Lower lobe of right lung (tissue), 2 donors: ENCODE measurements around the gene FNIP2. TPM values are rescaled to one million over a fixed set of nuclear protein-coding genes. Genes with fewer than 3 reads are reported as not detected.

ENCODE experiments used
- ATAC-seq, 2 donors: fragments of 200-7000 bp; cut with Tn5 transposase; one replicate each; pipeline ENCODE4 v1.9.1; 2020 to 2022; ENCODE audit warnings: mild to moderate bottlenecking in 2 of 2, moderate library complexity in 2 of 2
- DNase-seq: peaks from one replicate; pipeline ENCODE4 v3.0.0-alpha.2; 2020
- H3K27ac ChIP-seq: fragments of 200-600 bp; one replicate; pipeline ENCODE4 v1.8.0; 2022
- H3K27me3 ChIP-seq: fragments of 200-600 bp; one replicate; pipeline ENCODE4 v1.8.0; 2022; ENCODE audit warnings: low read depth
- H3K36me3 ChIP-seq: fragments of 200-600 bp; one replicate; pipeline ENCODE4 v1.8.0; 2022; ENCODE audit warnings: mild to moderate bottlenecking
- H3K4me1 ChIP-seq: fragments of 200-600 bp; one replicate; pipeline ENCODE4 v1.8.0; 2022
- H3K4me3 ChIP-seq: fragments of 200-600 bp; one replicate; pipeline ENCODE4 v1.8.0; 2022; ENCODE audit warnings: mild to moderate bottlenecking
- H3K9me3 ChIP-seq: fragments of 200-600 bp; one replicate; pipeline ENCODE4 v1.8.0; 2022
- intact Hi-C: fragments of 100-400 bp; cut with DNase I; formaldehyde crosslinking; loops from one replicate; pipeline ENCODE4 v1.11.0; 2022
- total RNA-seq: library from RNA; stranded (reverse); fragmentation: NEBNext Ultra II Directional; extraction: Animal tissue kit (Norgen Biotek cat#: 25700); gene quantifications from one replicate; pipeline ENCODE4 v1.2.1, GENCODE V29; 2021
- TF ChIP-seq, protein P1 (sequence below): fragments of 200-600 bp; IDR thresholded peaks from one replicate; pipeline ENCODE4 v1.8.0; 2022; ENCODE audit warnings: antibody characterized with exemption, mild to moderate bottlenecking
- donor health status: DM: no; HTN: yes; CAD: no; lungs with severe emphysema.

FNIP2 gene
- total RNA-seq, 1 donor from 2014 or later = 90.7 TPM

DNA sequence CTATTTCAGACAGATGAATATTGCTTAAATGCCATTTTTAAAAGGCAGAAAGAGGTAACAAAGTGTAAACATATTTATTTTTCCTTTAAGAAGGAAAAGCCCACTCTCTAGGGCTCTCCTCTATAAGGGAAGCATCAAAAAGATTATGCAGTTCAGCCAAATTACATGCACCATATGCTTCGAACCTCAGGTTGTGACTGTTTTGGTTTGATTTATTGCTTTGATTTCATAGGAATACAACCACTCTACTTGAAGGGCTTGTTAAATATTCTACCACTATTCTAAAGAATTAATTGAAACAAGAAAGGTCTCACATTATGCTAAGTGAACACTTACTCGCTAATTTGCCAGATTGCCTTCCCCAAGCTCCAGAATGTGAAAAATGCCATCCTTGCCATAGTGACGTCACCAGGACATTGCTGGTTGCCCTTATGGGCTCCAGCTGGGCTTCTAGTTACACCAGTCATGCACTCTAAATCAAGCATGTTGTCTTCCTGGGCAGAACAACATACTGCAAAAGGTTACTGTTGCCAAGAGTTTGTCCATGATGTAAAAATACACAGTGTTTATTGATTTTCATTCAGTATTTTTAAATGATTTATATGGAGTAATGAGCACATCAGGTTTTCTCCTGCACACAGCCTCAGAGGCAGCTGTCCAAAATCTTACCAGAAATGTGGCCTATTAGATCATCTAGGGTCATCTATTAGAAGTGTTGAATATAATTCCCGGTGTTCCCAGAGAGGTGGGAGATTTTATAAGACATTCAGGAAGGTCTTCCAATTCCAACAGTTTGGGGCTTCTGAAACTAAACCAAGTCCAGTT lies 169.6 kb downstream of the FNIP2 start:
- DNase-seq (no peak), ATAC-seq (no peak)
- H3K9me3 ChIP-seq = no peaks in the 10 kb centered on the region
- H3K36me3 ChIP-seq = no peaks in the 10 kb centered on the region
- H3K4me1 ChIP-seq = no peaks in the 10 kb centered on the region
- TF ChIP-seq, protein P1, sequence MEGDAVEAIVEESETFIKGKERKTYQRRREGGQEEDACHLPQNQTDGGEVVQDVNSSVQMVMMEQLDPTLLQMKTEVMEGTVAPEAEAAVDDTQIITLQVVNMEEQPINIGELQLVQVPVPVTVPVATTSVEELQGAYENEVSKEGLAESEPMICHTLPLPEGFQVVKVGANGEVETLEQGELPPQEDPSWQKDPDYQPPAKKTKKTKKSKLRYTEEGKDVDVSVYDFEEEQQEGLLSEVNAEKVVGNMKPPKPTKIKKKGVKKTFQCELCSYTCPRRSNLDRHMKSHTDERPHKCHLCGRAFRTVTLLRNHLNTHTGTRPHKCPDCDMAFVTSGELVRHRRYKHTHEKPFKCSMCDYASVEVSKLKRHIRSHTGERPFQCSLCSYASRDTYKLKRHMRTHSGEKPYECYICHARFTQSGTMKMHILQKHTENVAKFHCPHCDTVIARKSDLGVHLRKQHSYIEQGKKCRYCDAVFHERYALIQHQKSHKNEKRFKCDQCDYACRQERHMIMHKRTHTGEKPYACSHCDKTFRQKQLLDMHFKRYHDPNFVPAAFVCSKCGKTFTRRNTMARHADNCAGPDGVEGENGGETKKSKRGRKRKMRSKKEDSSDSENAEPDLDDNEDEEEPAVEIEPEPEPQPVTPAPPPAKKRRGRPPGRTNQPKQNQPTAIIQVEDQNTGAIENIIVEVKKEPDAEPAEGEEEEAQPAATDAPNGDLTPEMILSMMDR = no peak
- no peaks in the 10 kb centered on the region for H3K27me3 ChIP-seq
- intact Hi-C loops = no loop called here
- no peak overlapping the region for H3K4me3 ChIP-seq
- H3K27ac ChIP-seq = no peak overlapping the region

DNA sequence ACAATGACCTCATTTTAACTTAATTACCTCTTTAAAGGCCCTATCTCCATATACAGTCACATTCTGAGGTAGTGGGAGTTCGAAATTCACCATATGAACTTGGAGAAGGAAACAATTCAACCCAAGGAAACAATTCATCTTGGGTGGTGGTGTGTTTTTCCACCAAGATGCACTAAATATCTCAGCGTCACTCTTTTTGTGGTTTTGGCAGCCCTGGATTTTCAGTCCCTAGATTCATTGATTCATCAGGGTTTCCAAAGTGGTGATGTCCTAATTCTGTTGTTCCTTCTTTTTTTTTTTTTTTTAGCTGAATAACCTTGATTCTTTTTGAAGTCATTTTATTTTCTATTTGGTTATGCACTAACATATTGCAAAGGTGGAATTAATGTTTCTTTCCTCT lies 171.4 kb downstream of the FNIP2 start:
- Histone ChIP-seq H3K27me3 (no peaks in the 10 kb centered on the region), H3K4me3 (no peak overlapping the region), H3K36me3 (no peaks in the 10 kb centered on the region), H3K4me1 (no peaks in the 10 kb centered on the region), H3K27ac (no peak overlapping the region), H3K9me3 (no peaks in the 10 kb centered on the region)
- TF ChIP-seq, protein P1 = no peak
- ATAC-seq = no peak
- no peak for DNase-seq
- intact Hi-C loops = no loop called here

DNA sequence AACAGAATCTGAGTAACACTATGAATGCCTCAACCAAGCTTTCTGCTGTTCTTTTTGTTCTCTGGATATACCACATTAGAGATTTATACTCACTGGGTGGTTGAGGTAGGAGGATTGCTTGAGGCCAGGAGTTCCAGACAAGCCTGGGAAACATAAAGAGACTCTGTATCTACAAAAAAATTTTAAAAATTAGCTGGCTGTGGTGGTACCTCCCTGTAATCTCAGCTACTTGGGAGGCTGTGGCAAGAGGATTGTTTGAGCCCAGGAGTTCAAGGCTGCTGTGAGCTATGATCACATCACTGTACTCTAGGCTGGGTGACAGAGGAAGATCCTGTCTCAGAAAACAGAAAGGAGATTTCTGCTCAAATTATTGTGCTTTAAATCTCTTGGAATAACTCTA lies 172.5 kb downstream of the FNIP2 start:
- H3K36me3 ChIP-seq = no peaks in the 10 kb centered on the region
- TF ChIP-seq, protein P1 = no peak
- H3K27me3 ChIP-seq = no peaks in the 10 kb centered on the region

DNA sequence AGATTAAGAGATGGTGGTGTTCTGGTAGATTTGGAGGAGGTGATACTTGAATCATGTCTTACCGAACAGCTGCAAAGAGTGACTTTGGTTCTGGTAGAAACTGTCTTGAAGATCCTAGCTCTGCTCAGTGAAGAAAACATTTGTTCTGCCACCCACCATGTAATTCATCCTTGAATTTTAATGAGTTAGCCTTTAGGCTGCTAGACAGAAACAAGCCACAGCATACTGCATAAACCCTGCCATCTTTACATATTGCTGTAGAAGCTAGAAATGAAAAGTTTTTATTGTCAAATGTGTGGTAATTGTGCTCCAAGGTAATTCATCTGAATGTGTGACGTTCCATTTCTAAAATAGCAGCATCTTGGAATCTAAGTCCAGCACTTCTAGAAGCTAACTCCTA lies 173.1 kb downstream of the FNIP2 start:
- Histone ChIP-seq H3K27ac (no peak overlapping the region), H3K9me3 (no peaks in the 10 kb centered on the region), H3K4me1 (no peaks in the 10 kb centered on the region), H3K4me3 (no peak overlapping the region), H3K27me3 (no peaks in the 10 kb centered on the region), H3K36me3 (no peaks in the 10 kb centered on the region)
- DNase-seq (no peak), ATAC-seq (no peak)
- intact Hi-C loops = no loop called here
- TF ChIP-seq, protein P1 = no peak

More for the DNA sequence above, 172.5 kb downstream of the FNIP2 start:
- ATAC-seq = no peak
- intact Hi-C loops = no loop called here
- no peaks in the 10 kb centered on the region for H3K4me1 ChIP-seq
- no peak overlapping the region for H3K27ac ChIP-seq
- no peak overlapping the region for H3K4me3 ChIP-seq
- no peaks in the 10 kb centered on the region for H3K9me3 ChIP-seq
- no peak for DNase-seq

DNA sequence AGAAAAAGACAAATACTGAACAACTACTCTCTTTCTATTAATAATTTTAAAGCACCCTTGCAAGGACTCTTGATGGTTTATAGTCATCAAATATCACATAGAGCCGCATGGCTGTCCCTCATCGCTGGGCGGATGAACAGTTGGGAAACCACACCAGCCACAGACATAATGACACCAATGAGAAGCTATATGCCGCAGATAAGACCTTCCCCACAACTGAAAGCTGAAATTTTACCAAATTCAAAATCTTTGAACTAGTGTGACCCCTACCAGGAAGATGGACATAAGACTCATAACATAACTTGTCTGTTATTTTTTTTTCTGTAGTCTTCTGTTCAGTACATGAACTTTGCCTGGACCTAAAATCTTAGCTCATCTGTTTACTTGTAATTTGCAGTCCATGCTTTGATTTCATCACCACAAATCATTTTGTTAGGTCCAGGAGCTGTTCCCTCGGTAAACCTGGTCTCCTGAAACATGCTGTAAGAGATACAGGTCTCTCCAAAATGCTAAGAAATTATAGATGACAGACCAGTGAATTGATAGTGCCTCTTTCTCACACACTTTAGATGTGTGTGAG lies 176.8 kb downstream of the FNIP2 start:
- Histone ChIP-seq H3K27me3 (no peaks in the 10 kb centered on the region), H3K27ac (no peak overlapping the region), H3K36me3 (no peaks in the 10 kb centered on the region), H3K4me3 (no peak overlapping the region), H3K9me3 (no peaks in the 10 kb centered on the region), H3K4me1 (no peaks in the 10 kb centered on the region)
- no peak for ATAC-seq
- no peak for DNase-seq
- TF ChIP-seq, protein P1 = no peak
- intact Hi-C loops = no loop called here
